Measurements from ENCODE around the gene PTPRD.

The PTPRD gene

GRCh38 chr9:8365466-8366160 is 2247.2 kb downstream of the PTPRD start:
- Histone ChIP-seq H3F3A (ENCODE audit: control insufficient read depth, insufficient read depth) (no peaks in the 10 kb centered on the region), H3K27me3 (ENCODE audit: control insufficient read depth, low read length) (no peaks in the 10 kb centered on the region), H3K4me2 (ENCODE audit: low read length) (no peak overlapping the region), H3K4me3 (ENCODE audit: low read length) (no peak overlapping the region), H3K79me2 (ENCODE audit: control insufficient read depth, low read length) (no peaks in the 10 kb centered on the region), H3K9me3 (ENCODE audit: control insufficient read depth, insufficient read depth, low read length) (no peaks in the 10 kb centered on the region), H4K20me1 (ENCODE audit: control insufficient read depth, insufficient read depth, low read depth, low read length) (no peaks in the 10 kb centered on the region), H3K27ac (ENCODE audit: low read depth, low read length) (no peak overlapping the region), H3K9me2 (replicated peaks; ENCODE audit: control insufficient read depth, low read length) (no peaks in the 10 kb centered on the region), H3K4me1 (ENCODE audit: control insufficient read depth, low read length) (no peaks in the 10 kb centered on the region), H3K36me3 (ENCODE audit: control insufficient read depth, low read length) (no peaks in the 10 kb centered on the region)
- TF ChIP-seq CTCF (IDR thresholded peaks at IDR 0.05; ENCODE audit: low read depth, low read length, poor library complexity, severe bottlenecking) (no peak), EZH2phosphoT487 (IDR thresholded peaks at IDR 0.05; ENCODE audit: borderline replicate concordance, low read length) (no peak)

GRCh38 chr9:8365029-8365428 is 2247.8 kb downstream of the PTPRD start:
- H3K27me3 ChIP-seq (ENCODE audit: control insufficient read depth, low read length), result no peaks in the 10 kb centered on the region
- TF ChIP-seq CTCF (IDR thresholded peaks at IDR 0.05; ENCODE audit: low read depth, low read length, poor library complexity, severe bottlenecking) (no peak), EZH2phosphoT487 (IDR thresholded peaks at IDR 0.05; ENCODE audit: borderline replicate concordance, low read length) (no peak)
- no peak overlapping the region for H3K4me2 ChIP-seq (ENCODE audit: low read length)
- H4K20me1 ChIP-seq (ENCODE audit: control insufficient read depth, insufficient read depth, low read depth, low read length), result no peaks in the 10 kb centered on the region
- no peaks in the 10 kb centered on the region for H3F3A ChIP-seq (ENCODE audit: control insufficient read depth, insufficient read depth)
- no peaks in the 10 kb centered on the region for H3K9me3 ChIP-seq (ENCODE audit: control insufficient read depth, insufficient read depth, low read length)
- H3K36me3 ChIP-seq (ENCODE audit: control insufficient read depth, low read length), result no peaks in the 10 kb centered on the region
- no peak overlapping the region for H3K27ac ChIP-seq (ENCODE audit: low read depth, low read length)
- no peaks in the 10 kb centered on the region for H3K4me1 ChIP-seq (ENCODE audit: control insufficient read depth, low read length)
- no peak overlapping the region for H3K4me3 ChIP-seq (ENCODE audit: low read length)
- H3K9me2 ChIP-seq (replicated peaks; ENCODE audit: control insufficient read depth, low read length), result no peaks in the 10 kb centered on the region
- H3K79me2 ChIP-seq (ENCODE audit: control insufficient read depth, low read length), result no peaks in the 10 kb centered on the region

- no peak for TF ChIP-seq EZH2phosphoT487 (IDR thresholded peaks at IDR 0.05; ENCODE audit: borderline replicate concordance, low read length)
- TF ChIP-seq CTCF (IDR thresholded peaks at IDR 0.05; ENCODE audit: low read depth, low read length, poor library complexity, severe bottlenecking), result no peak
- H3K9me3 ChIP-seq (ENCODE audit: control insufficient read depth, insufficient read depth, low read length), result no peaks in the 10 kb centered on the region
These were observed 2248.6 kb downstream of the PTPRD start for GRCh38 chr9:8364026-8364752.

More at GRCh38 chr9:8364026-8364752, 2248.6 kb downstream of the PTPRD start:
- H3K4me1 ChIP-seq (ENCODE audit: control insufficient read depth, low read length), result no peaks in the 10 kb centered on the region
- no peaks in the 10 kb centered on the region for H3K36me3 ChIP-seq (ENCODE audit: control insufficient read depth, low read length)
- H3K4me3 ChIP-seq (ENCODE audit: low read length), result no peak overlapping the region
- H4K20me1 ChIP-seq (ENCODE audit: control insufficient read depth, insufficient read depth, low read depth, low read length), result no peaks in the 10 kb centered on the region
- no peak overlapping the region for H3K27ac ChIP-seq (ENCODE audit: low read depth, low read length)
- no peaks in the 10 kb centered on the region for H3K27me3 ChIP-seq (ENCODE audit: control insufficient read depth, low read length)
- H3K4me2 ChIP-seq (ENCODE audit: low read length), result no peak overlapping the region
- H3F3A ChIP-seq (ENCODE audit: control insufficient read depth, insufficient read depth), result no peaks in the 10 kb centered on the region
- H3K9me2 ChIP-seq (replicated peaks; ENCODE audit: control insufficient read depth, low read length), result no peaks in the 10 kb centered on the region
- H3K79me2 ChIP-seq (ENCODE audit: control insufficient read depth, low read length), result no peaks in the 10 kb centered on the region

Data from DOHH2 (cell line).